Fibroblast of mammary gland (primary cell): ENCODE results near the gene SALL1.

Experiments
- DNase-seq: peaks from one replicate; pipeline ENCODE4 v3.0.0-alpha.2; 2010; ENCODE audit warnings: low read depth
- H3K4me3 ChIP-seq: 2 replicates; pipeline ENCODE4 v1.5.1; 2011; ENCODE audit warnings: low read depth, mild to moderate bottlenecking, low read length, moderate library complexity; ENCODE audit not compliant: control insufficient read depth
- CTCF ChIP-seq: conservative IDR thresholded peaks from 2 replicates; pipeline ENCODE4 v1.5.1; 2011; ENCODE audit warnings: low read depth, low read length, inconsistent platforms; ENCODE audit not compliant: control insufficient read depth, insufficient read depth

SALL1 gene

DNA sequence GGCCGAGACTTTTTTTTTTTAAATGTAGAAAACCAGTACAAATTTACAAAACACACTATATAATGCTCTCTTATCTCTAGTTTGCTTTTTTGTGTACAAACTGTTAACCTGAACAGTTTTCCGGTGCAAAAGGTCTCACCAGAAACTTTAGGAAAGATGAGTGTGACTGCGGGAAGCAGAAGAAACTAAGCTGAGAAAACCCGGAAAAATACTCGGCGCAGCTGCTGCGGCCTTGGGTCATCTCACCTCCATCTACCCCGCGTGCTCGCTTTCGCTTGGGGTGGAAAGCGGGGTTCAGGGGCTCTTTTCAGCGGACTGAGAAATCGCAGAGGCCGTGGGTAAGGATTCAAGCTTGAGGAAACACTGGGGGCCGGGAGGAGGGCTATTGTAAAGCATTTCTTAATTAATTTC is 1.8 kb downstream of the SALL1 start:
- TF ChIP-seq CTCF, result no peak
- peak overlapping the region; percentile 81 for H3K4me3 ChIP-seq
- no peak for DNase-seq

GRCh38 chr16:51148678-51149228 is 2.3 kb downstream of the SALL1 start:
- DNase-seq, result peak; percentile 56
- TF ChIP-seq CTCF, result no peak
- no peak overlapping the region for H3K4me3 ChIP-seq

GRCh38 chr16:51147776-51148677 is 3.0 kb downstream of the SALL1 start:
- H3K4me3 ChIP-seq, result no peak overlapping the region
- no peak for TF ChIP-seq CTCF
- no peak for DNase-seq

- peak; percentile 54 for TF ChIP-seq CTCF
- no peak overlapping the region for H3K4me3 ChIP-seq
- peak; percentile 74 for DNase-seq
Measured at GRCh38 chr16:51146256-51146924, 4.7 kb downstream of the SALL1 start.

- no peak overlapping the region for H3K4me3 ChIP-seq
- no peak for DNase-seq
- TF ChIP-seq CTCF, result no peak
Measured at GRCh38 chr16:51144203-51144602, 6.9 kb downstream of the SALL1 start.

- no peak for DNase-seq
- TF ChIP-seq CTCF, result no peak
- H3K4me3 ChIP-seq, result no peak overlapping the region
Measured at GRCh38 chr16:51143196-51143977, 7.7 kb downstream of the SALL1 start.
